ENCODE data around the gene NSRP1. TPM values are rescaled to one million over a fixed set of nuclear protein-coding genes. Genes with fewer than 3 reads are reported as not detected.

Gene NSRP1
- total and polyA plus RNA-seq, 2 of the 13 experiments (the other 11 are each of a cell fraction or from before 2014, with no cell fraction given) = 7.0 to 14.3 TPM

GRCh38 chr17:30104575-30105339 lies 11.9 kb upstream of the NSRP1 start (continued):
- no peak for TF ChIP-seq BRCA1 (CRISPR knock-in tag; IDR thresholded peaks at IDR 0.05)
- peak; percentile 26; the same call in 1 of the 2 replicates for TF ChIP-seq FOXA3 (CRISPR knock-in tag; IDR thresholded peaks at IDR 0.05)
- 0 out of 2 replicates have a peak, but pooled peaks have one; percentile 61 for TF ChIP-seq ZNF256 (CRISPR knock-in tag; conservative IDR thresholded peaks at IDR 0.05)
- TF ChIP-seq ZNF263 (CRISPR knock-in tag; IDR thresholded peaks at IDR 0.05) = no peak
- TF ChIP-seq ZSCAN25 (CRISPR knock-in tag; IDR thresholded peaks at IDR 0.05) = no peak
- TF ChIP-seq ZNF207 (IDR thresholded peaks at IDR 0.05; ENCODE audit: borderline replicate concordance) = no peak
- TF ChIP-seq ESRRA (CRISPR knock-in tag; IDR thresholded peaks at IDR 0.05; ENCODE audit: low read depth) = no peak
- TF ChIP-seq CC2D1A (CRISPR knock-in tag; IDR thresholded peaks at IDR 0.05) = no peak
- TF ChIP-seq HOXA9 (CRISPR knock-in tag; IDR thresholded peaks at IDR 0.05; ENCODE audit: borderline replicate concordance) = no peak
- no peak for TF ChIP-seq ZNF230 (CRISPR knock-in tag; IDR thresholded peaks at IDR 0.05)
- TF ChIP-seq SAP130 (CRISPR knock-in tag; IDR thresholded peaks at IDR 0.05; ENCODE audit: low read depth) = peak; percentile 86
- TF ChIP-seq ZNF329 (CRISPR knock-in tag; IDR thresholded peaks at IDR 0.05; ENCODE audit: low read depth) = no peak
- no peak for TF ChIP-seq TOE1 (CRISPR knock-in tag; IDR thresholded peaks at IDR 0.05)
- TF ChIP-seq SOX13 (IDR thresholded peaks at IDR 0.05) = no peak
- peak in 1 of 2 experiments; percentile 82; a peak in 2 of 4 replicates for TF ChIP-seq SOX13 (CRISPR knock-in tag; conservative IDR thresholded peaks at IDR 0.05 in 1 of 2, IDR thresholded peaks at IDR 0.05 in 1 of 2)
- TF ChIP-seq STAG1 (CRISPR knock-in tag; IDR thresholded peaks at IDR 0.05) = peak; percentile 93
- TF ChIP-seq, protein P1, sequence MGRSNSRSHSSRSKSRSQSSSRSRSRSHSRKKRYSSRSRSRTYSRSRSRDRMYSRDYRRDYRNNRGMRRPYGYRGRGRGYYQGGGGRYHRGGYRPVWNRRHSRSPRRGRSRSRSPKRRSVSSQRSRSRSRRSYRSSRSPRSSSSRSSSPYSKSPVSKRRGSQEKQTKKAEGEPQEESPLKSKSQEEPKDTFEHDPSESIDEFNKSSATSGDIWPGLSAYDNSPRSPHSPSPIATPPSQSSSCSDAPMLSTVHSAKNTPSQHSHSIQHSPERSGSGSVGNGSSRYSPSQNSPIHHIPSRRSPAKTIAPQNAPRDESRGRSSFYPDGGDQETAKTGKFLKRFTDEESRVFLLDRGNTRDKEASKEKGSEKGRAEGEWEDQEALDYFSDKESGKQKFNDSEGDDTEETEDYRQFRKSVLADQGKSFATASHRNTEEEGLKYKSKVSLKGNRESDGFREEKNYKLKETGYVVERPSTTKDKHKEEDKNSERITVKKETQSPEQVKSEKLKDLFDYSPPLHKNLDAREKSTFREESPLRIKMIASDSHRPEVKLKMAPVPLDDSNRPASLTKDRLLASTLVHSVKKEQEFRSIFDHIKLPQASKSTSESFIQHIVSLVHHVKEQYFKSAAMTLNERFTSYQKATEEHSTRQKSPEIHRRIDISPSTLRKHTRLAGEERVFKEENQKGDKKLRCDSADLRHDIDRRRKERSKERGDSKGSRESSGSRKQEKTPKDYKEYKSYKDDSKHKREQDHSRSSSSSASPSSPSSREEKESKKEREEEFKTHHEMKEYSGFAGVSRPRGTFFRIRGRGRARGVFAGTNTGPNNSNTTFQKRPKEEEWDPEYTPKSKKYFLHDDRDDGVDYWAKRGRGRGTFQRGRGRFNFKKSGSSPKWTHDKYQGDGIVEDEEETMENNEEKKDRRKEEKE (IDR thresholded peaks at IDR 0.05) = no peak
- TF ChIP-seq ZNF337 (CRISPR knock-in tag; IDR thresholded peaks at IDR 0.05; ENCODE audit: borderline replicate concordance, low read depth) = no peak
- TF ChIP-seq MATR3 (CRISPR knock-in tag; IDR thresholded peaks at IDR 0.05) = no peak
- TF ChIP-seq MXD4 (CRISPR knock-in tag; IDR thresholded peaks at IDR 0.05) = 0 out of 2 replicates have a peak, but pooled peaks have one; percentile 63
- no peak; the same call in 1 of the 2 replicates for TF ChIP-seq RCOR2 (CRISPR knock-in tag; IDR thresholded peaks at IDR 0.05)
- TF ChIP-seq ZBTB7A (CRISPR knock-in tag; IDR thresholded peaks at IDR 0.05) = no peak
- TF ChIP-seq ZNF749 (CRISPR knock-in tag; IDR thresholded peaks at IDR 0.05; ENCODE audit: borderline replicate concordance) = no peak
- TF ChIP-seq IRF2 (CRISPR knock-in tag; IDR thresholded peaks at IDR 0.05) = peak; percentile 23; the same call in 1 of the 2 replicates
- no peak for TF ChIP-seq ZBTB46 (CRISPR knock-in tag; IDR thresholded peaks at IDR 0.05; ENCODE audit: borderline replicate concordance)
- TF ChIP-seq CEBPB (IDR thresholded peaks at IDR 0.05; ENCODE audit: borderline replicate concordance, low read depth, low read length) = peak; percentile 86
- peak; percentile 32; the same call in 1 of the 2 replicates for TF ChIP-seq ZNF772 (CRISPR knock-in tag; IDR thresholded peaks at IDR 0.05)
- TF ChIP-seq NAIF1 (CRISPR knock-in tag; IDR thresholded peaks at IDR 0.05; ENCODE audit: borderline replicate concordance) = peak; percentile 64; the same call in 1 of the 2 replicates
- no peak for TF ChIP-seq WIZ (CRISPR knock-in tag; IDR thresholded peaks at IDR 0.05)

All from HepG2 (cell line).